ENCODE measurements around the gene CDAN1. TPM values are rescaled to one million over a fixed set of nuclear protein-coding genes. Genes with fewer than 3 reads are reported as not detected.

The CDAN1 gene
- total RNA-seq, 4 donors from 2014 or later: 11.1 to 16.4 (median 15.0) TPM

DNA sequence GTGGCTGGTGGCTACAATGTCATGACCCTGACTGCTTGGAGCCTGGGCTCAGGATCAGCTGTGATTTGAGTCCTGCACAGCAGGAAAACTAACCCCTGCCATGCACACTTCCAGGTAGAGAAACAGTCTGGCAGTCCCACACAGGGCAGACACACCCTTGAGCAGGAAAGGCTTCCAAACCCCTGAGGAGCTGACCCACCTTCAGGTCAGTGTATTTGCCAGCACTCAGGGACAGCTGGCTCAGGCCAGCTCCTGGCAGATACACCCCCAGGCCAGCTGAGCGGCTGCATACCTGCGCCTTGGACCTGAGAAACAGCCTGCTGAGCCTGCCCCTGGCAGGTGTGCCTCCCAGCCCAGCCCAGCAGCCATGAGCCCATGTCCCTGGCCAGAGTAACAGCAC lies 22.2 kb upstream of the CDAN1 start:
- no peak for TF ChIP-seq POLR2AphosphoS5 (IDR thresholded peaks at IDR 0.05)
- TF ChIP-seq POLR2A (IDR thresholded peaks at IDR 0.05): no peak
- TF ChIP-seq, protein P1, sequence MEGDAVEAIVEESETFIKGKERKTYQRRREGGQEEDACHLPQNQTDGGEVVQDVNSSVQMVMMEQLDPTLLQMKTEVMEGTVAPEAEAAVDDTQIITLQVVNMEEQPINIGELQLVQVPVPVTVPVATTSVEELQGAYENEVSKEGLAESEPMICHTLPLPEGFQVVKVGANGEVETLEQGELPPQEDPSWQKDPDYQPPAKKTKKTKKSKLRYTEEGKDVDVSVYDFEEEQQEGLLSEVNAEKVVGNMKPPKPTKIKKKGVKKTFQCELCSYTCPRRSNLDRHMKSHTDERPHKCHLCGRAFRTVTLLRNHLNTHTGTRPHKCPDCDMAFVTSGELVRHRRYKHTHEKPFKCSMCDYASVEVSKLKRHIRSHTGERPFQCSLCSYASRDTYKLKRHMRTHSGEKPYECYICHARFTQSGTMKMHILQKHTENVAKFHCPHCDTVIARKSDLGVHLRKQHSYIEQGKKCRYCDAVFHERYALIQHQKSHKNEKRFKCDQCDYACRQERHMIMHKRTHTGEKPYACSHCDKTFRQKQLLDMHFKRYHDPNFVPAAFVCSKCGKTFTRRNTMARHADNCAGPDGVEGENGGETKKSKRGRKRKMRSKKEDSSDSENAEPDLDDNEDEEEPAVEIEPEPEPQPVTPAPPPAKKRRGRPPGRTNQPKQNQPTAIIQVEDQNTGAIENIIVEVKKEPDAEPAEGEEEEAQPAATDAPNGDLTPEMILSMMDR (IDR thresholded peaks at IDR 0.05): no peak
- no peak for TF ChIP-seq EP300 (IDR thresholded peaks at IDR 0.05)
- H3K27me3 ChIP-seq: no peaks in the 10 kb centered on the region
- H3K27ac ChIP-seq: no peak overlapping the region
- H3K9me3 ChIP-seq: peaks cover 11% of the 10 kb centered on the region
- H3K4me1 ChIP-seq: no peaks in the 10 kb centered on the region
- no peak for DNase-seq (ENCODE audit: low spot score in 2 of 2)
- no peak overlapping the region for H3K4me3 ChIP-seq
- no CpG with 5 or more reads among the region's 2 CpGs for WGBS
- H3K36me3 ChIP-seq: peaks cover 2% of the 10 kb centered on the region

DNA sequence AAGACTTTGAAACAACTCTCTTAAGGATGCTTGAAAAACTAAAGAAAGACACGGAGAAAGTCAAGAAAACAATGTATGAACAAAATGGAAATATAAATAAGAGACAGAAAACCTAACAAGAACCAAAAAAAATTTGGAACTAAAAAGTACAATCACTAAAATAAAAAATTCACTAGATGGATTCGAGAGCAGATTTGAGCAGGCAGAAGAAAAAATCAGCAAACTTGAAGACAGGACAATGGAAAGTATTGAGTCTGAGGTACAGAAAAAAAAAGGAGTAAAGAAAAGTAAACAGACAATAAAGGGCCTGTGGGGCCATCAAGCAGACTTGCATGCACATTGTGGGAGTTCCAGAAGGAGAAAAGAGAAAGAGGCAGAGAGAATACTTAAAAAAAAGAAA lies 13.4 kb upstream of the CDAN1 start:
- WGBS: 99% methylated on average over 2 of the region's 2 CpGs
- no peak for DNase-seq (ENCODE audit: low spot score in 2 of 2)
- no peak overlapping the region for H3K4me3 ChIP-seq
- H3K27me3 ChIP-seq: no peaks in the 10 kb centered on the region
- no peaks in the 10 kb centered on the region for H3K4me1 ChIP-seq
- H3K36me3 ChIP-seq: peaks cover 30% of the 10 kb centered on the region
- peaks cover 2% of the 10 kb centered on the region for H3K9me3 ChIP-seq
- H3K27ac ChIP-seq: no peak overlapping the region
- TF ChIP-seq POLR2AphosphoS5 (IDR thresholded peaks at IDR 0.05): no peak
- TF ChIP-seq POLR2A (IDR thresholded peaks at IDR 0.05): no peak
- TF ChIP-seq, protein P1 (IDR thresholded peaks at IDR 0.05): no peak
- TF ChIP-seq EP300 (IDR thresholded peaks at IDR 0.05): no peak

DNA sequence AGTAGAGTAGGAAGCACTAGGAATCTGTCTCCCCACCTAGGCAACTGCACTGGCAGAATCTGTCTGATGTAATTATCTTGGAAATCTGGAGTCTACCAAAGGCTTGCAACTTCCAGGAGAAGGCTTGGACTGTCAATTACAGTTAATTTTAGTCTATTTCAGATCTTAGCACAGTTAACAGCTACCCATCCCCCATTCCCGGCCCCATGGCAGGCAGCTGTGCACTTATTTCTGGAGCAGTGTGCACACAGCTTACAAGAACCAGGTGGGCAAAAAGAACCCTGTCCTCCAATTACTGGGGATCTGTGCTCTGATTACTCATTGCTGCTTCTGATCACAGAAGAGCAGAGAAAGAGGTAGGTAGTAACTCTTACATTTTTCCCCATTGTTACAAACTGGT lies 12.3 kb upstream of the CDAN1 start:
- WGBS: 91% methylated on average over 1 of the region's 1 CpG
- no peak for TF ChIP-seq EP300 (IDR thresholded peaks at IDR 0.05)
- TF ChIP-seq, protein P1 (IDR thresholded peaks at IDR 0.05): no peak
- no peak for TF ChIP-seq POLR2A (IDR thresholded peaks at IDR 0.05)
- peaks cover 31% of the 10 kb centered on the region for H3K36me3 ChIP-seq

DNA sequence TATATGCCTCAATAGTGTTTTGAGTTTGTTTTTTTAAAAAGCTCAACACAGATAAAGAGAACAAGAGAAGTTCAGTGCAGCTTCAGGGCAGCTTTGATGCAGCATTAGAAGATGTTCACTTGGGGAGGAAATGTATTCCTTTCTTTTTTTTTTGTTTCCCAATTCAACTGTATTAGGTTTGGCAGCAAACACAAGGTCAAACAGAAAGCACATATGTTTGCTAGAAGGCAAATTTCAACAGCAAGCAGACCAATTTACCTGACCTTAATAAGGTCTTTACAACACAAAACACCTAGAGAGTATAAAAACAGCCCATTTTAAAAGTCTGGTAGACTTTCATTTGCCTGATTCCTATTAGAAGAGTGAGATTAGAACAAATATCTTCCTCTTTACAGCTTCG lies 7.3 kb upstream of the CDAN1 start:
- Histone ChIP-seq H3K36me3 (peaks cover 8% of the 10 kb centered on the region), H3K9me3 (no peaks in the 10 kb centered on the region), H3K27ac (no peak overlapping the region), H3K4me3 (no peak overlapping the region), H3K4me1 (no peaks in the 10 kb centered on the region), H3K27me3 (no peaks in the 10 kb centered on the region)
- no peak for DNase-seq (ENCODE audit: low spot score in 2 of 2)
- TF ChIP-seq POLR2A (IDR thresholded peaks at IDR 0.05) (no peak), POLR2AphosphoS5 (IDR thresholded peaks at IDR 0.05) (no peak), EP300 (IDR thresholded peaks at IDR 0.05) (no peak)
- TF ChIP-seq, protein P1 (IDR thresholded peaks at IDR 0.05): no peak
- 96% methylated on average over 1 of the region's 1 CpG for WGBS

More for the DNA sequence above, 12.3 kb upstream of the CDAN1 start:
- H3K27ac ChIP-seq: no peak overlapping the region
- peaks cover 2% of the 10 kb centered on the region for H3K9me3 ChIP-seq
- H3K4me1 ChIP-seq: no peaks in the 10 kb centered on the region
- DNase-seq (ENCODE audit: low spot score in 2 of 2): no peak
- no peak overlapping the region for H3K4me3 ChIP-seq
- no peaks in the 10 kb centered on the region for H3K27me3 ChIP-seq

DNA sequence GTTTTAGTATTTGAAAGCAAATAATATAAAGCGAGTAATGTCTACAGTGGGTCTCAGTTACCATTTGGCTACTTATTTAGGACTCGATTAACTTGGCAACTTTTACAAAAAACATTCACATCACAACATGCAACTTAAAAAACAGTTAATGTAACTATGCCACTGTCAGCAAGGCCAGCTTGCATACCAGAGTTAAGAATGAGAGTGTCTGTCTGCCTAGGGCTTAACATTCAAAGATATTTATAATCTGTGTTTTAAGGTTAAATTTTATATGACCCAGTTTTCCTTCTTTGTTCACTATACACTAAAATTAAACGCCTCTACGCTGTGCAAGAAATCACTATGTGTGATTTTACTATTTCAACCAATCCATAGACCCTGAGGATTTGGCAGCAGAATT lies 5.2 kb upstream of the CDAN1 start:
- no peaks in the 10 kb centered on the region for H3K9me3 ChIP-seq
- 85% methylated on average over 4 of the region's 4 CpGs for WGBS
- H3K4me3 ChIP-seq: no peak overlapping the region
- no peak for DNase-seq (ENCODE audit: low spot score in 2 of 2)
- H3K27me3 ChIP-seq: no peaks in the 10 kb centered on the region
- TF ChIP-seq POLR2AphosphoS5 (IDR thresholded peaks at IDR 0.05): no peak
- TF ChIP-seq, protein P1 (IDR thresholded peaks at IDR 0.05): no peak
- no peak for TF ChIP-seq EP300 (IDR thresholded peaks at IDR 0.05)
- no peak for TF ChIP-seq POLR2A (IDR thresholded peaks at IDR 0.05)
- H3K4me1 ChIP-seq: peaks cover 6% of the 10 kb centered on the region
- peaks cover 8% of the 10 kb centered on the region for H3K36me3 ChIP-seq
- no peak overlapping the region for H3K27ac ChIP-seq

Measured in suprapubic skin (tissue), 4 donors.